GM18858 (cell line): ENCODE results near the gene TRIM42.

Experiments used
- ATAC-seq: cut with Tn5 transposase; IDR thresholded peaks from one replicate; pipeline ENCODE4 v1.9.1; 2021; ENCODE audit not compliant: unreplicated experiment

Gene TRIM42

DNA sequence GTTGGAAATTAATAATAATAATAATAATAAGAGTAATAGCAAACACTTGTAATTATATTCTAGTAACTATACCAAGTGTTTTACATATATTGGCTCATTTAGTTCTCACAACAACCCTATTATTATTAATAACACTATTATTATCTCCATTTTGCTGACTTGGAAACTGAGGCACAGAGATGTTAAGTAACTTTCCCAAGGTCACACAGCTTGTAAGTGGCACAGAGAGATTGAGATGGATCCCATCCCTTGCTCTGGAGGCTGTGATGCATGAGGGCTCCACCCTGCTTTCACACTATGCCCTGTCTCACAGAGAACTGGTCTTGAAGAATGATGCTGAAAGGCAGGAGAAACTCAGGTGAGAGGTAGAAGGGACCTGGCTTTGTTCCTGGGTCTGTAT is 31.9 kb downstream of the TRIM42 start:
- ATAC-seq = no peak

DNA sequence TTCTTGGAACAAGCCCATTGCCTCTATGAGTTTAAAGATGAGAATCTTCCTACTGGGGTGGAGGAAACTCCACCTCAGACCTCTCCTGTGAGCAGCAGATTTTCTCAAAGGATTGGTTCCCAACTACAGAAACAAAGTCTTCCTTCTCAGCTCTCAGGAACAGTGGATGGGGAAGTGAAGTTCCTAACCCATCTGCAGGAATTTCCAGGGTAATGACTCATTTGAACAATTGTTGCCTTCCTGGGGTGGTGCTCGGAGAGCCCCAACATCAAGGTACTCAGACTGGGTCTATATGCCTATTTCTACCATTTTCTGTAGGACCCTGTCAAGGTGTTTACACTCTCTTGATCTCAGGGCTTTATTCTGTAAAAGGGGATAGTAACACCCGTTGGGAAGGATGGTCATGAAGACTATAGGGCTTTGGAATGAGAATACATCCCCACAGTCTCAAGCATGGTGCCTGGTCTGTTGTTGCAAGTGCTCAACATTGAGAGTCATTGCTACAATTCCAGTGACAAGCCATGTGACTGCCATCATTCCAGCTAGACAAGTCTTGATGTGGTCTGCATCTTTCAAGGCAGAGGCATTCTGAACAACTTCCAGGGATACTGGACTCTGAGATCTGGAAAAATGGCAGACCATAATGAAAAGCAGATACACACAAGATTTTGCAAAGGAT is 33.0 kb downstream of the TRIM42 start:
- ATAC-seq = no peak

DNA sequence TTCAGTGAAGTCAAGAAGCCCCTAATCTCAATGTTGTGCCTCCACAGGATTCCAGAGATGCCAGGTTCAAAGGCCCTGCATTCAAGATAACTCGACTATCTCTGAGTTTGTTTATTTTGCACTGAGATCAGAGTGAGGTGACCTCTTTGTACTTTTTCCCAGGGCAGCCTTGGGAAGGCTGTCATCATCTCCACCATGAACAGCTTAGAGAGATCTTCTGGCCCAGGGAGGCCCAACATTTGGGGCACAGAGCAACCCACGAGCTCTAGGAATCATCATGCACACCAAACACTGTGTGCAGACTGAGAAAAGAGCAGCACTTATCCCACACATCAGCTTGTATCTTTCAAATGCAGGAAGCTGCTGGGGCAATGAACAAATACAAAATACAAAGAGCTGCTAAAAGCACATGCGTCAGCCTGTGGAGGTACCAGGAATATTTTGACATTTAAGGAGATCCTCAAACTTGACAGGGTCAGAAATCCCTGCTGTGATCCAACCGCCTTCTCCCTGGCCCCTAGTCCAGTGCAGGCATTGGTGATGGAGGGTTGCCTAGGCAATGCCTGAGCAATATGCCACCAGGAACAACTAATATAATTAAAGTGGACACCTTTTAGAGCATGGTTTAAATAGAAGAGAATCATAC is 33.6 kb downstream of the TRIM42 start:
- ATAC-seq = no peak

DNA sequence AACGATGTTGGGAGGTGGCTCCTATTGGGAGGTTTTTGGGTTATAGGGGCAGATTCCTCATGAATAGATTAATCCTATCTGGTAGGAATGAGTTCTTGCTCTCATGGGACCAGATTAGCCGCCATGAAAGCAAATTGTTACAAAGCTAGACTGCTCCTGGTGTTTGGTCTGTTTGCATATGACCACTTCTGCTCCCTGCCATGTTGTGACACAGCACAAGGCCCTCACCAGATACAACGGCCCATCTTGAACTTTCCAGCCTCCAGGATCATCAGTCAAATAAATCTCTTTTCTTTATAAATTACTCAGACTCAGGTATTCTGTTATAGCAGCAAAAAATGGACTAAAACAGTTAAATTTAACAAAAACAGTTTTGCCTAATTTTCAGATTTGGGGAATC is 34.4 kb downstream of the TRIM42 start:
- no peak for ATAC-seq

DNA sequence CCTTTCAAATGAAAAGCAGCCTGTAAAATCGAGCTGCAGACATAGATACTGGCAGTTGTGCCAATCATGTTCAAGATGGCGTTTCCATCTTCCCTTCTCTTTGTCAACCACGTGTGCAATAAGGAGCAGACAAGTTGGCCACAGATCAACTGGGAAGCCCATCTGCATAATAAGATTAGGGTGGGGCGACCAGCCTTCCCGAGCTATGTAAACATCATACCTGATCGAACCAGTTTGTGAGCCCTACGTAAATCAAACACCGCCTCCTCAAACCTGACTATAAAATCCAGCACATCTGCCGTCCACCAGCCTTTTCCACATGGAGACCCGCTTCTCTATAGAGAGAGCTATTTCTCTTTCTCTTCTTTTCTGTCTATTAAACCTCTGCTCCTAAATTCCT is 37.2 kb downstream of the TRIM42 start:
- no peak for ATAC-seq

DNA sequence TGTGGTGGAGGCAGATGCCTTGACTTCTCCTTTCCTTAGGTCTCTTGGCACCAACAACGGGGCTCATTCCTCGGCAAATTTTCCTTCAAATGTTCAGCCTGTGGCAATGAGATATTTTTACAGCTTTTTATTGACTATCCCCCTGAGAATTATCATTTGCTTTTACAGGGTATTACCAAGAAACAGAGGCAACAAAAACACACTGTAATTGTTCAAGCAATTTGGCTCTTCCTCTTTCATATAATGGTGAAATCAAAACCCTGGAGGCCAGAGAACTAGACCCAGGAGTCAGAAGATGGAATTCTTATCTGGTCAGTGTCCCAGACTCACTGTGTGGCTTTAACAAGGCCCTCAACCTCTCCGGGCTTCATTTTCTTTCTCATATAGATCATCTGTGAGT is 40.1 kb downstream of the TRIM42 start:
- no peak for ATAC-seq

DNA sequence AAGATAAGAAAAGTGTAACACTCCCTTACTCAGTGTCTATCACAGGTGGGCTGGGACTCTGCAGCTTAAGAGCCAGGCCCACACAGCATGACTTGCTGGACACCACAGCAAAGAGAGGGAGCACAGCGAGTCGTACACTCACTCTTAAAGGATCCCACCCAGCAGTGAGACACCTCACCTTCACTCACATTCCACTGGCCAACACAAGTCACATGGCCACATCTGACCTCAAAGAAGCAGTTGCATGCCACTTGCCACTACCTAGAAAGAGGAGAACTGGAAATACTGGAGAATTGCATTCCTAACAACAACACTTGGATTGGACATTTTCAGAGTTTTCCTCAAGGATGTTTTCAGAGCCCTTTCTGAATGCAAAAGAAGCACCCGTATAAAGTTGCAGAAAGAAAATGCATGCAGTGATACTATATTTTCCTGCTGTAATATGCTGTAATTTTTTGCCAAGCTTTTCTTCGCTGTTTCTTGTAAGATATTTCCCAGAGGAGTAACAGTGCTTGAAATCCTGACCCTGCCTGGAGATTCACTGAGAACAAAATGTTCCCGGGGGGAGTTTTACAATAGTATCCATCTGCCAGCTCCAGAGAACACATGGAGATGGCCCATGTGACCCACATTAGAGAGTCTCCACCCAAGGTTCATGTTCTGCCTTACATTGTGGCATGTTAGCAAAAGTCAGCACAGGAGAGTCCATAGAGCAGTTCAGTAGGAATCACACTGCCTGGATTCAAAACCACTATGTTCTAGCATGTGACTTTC is 42.2 kb downstream of the TRIM42 start:
- ATAC-seq = no peak

DNA sequence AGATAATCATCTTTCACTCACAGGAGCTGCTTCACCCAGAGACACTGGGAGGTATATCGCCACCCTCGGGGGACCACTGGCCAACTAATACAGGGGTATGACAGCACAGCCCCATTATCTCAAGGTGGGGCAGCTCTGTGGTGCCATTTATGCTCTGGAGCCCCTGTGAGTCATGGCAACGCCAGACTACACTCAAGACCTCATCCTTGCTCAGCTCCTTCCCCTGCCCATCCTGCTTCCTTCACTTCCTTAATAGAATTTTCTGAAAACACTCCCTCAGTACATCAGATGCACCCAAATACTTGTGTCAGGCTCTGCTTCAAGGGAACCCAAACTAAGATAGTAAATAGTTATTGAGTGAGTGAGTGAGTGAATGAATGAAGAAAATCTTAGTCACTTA is 45.7 kb downstream of the TRIM42 start:
- no peak for ATAC-seq

DNA sequence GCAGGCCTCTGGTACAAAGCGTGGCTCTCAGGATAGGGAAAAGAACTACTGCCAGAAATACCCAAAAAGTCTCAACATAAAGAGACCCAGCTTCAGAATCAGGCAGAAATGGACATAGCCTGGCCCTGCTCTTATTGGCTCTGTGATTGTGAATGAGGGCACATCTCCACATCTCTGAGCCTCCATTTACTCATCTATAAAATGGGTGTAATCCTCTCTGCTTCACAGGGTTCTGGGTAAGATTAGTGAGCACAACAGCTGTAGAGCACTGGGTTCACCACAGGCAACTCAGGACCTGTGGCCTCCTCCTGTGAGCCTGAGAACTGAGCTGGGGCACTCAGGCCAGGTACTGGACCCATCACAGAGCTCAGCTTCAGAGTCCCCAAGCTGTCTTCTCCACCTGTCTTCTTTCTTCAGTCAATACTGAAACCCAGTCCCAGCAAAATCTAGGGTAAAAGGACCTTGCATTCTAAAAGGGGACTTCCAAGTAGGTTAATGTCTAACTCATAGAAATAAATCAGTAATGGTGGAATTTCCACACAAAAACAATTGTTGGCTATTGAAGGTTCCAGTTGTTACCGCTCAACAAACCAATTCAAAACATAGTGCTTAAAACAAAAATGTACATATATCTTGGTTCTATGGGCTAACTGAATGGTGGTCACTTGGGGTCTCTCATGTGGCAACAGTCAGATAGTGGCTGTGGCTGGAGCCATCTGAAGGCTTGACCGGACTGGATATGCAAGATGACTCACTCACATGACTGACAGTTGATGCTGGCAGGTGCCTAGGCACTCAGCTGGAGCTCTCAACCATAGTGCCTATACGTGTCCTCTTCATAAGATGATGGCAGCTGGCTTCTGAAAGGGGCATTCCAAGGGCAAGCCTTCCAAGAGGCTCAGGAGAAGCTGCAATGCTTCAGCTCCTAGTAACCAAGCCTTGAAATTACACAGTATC is 47.3 kb downstream of the TRIM42 start:
- ATAC-seq = peak; percentile 70

DNA sequence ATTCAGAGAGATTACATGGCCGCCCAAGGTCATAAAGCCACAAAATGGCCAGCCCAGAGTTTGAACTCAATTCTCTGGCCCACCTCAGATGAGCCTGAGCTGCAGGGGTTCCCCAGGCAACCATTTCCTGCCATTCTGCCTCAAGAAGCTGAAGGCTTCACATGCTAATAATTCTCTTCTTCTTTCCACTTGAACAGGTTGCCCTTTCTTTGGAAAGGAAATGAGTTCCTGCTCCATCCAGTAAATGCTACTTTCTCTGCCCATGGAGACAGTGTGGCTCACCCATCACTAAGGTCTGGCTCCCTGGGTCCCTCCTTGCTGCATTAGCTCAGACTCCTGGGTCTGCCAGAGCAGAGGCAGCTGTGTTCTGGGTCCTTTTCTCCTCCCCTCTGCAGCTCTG is 48.2 kb downstream of the TRIM42 start:
- ATAC-seq = no peak

DNA sequence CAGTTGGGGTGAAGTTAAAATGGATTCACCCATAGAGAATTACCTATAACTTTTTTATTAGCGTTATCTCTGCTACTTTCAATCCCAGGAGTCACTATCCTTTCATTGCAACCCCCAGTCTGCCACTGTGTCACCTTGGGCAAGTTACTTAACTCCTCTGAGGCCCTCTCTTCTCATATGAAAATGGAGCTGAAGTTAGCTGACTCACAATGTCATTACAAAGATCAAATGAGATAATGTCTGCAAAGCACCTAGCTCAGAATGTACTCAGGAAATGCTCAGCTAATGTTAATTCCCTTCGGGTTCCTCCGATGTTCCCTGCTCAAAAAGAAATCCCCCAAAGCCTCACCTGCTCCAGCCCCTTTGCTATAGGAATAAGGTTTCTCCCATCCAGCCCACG is 50.0 kb downstream of the TRIM42 start:
- ATAC-seq = no peak

DNA sequence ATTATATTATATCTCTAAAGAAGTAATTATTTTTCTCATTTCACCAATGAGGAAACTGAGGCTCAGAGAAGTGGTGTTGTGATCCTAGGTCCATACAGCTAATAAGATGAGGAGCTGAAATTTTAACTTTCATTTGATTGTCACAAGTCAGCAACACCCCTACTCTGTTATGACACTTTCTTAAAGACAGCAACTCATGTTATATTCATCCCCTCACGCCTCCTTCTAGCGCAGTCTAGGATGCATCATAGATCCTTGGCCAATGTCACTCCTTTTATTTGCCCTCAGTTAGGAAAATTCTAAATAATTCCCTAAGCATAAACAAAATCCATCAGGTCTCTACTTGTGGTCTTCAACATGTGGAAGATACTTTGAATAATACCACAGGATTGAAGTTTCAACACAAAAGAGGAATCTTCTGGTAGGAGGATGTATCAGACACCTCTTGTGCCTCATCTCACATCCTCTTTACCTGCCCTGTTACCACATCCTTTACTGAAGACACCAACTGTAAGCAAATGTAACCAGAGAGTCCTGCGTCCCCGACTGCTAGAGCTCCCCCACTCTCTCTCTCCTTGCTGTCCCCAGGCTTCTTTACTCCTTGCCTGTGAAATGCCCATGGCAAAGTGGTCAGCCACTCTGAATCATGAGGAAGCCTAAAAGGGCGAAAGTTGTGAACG is 53.7 kb downstream of the TRIM42 start:
- ATAC-seq = no peak

DNA sequence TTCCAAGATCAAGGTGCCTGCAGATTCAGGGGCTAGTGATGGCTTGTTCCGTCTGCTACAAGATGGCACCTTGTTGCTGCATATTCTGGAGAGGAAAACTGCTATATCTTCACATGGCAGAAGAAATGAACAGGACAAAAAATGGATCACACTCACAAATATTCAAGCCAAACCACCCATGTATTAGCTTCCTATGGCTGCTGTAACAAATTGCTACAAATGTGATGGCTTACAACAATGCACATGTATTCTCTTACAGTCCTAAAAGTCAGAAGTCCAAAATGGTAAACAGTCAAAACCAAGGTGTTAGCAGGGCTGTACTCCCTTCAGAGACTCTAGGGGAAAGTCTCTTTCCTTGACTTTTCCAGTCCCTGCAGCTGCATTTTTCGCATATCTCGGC is 55.8 kb downstream of the TRIM42 start:
- no peak for ATAC-seq

DNA sequence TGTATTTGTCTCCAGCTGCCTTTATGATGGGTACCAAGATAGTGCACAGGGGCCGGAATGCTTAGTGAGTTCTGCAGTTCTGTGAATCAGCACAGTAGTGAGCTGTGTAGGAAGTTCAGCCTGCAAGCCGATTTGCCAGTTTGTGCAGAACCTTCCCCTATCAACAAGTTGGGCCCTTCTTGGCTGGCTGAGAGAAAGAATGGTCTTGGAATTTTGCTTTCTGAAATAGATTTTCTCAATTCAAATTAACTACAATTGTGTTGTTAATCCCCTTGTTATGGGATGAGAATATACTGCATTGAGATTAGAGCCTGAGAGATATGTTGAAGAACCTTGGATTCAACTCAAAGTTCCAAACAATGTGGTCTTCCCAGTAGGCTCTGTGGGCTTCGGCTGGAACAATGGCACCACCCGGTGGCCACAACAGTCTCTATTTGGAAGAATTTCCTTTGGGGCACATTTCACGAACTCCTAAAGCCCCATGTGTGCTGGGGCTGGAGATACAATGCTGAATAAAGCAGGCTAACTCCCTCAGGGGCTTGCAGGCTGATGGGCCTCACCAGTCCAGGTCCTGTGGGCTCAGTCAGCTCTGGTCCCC is 59.1 kb downstream of the TRIM42 start:
- ATAC-seq = no peak

DNA sequence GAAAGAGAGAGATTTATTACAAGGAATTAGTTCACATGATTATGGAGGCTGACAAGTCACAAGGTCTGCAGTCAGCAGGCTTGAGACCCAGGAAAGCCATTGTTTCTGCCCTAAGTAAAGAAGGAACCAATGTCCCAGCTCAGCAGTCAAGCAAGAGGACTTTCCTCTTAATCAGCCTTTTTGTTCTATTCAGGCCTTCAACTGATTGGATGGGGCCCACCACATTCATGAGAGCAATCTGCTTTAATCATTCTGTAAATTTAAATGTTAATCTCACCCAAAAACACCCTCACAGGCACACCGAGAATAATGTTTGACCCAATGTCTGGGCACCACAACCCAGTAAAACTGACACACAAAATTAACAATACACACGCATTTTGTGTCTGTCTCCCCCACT is 64.3 kb downstream of the TRIM42 start:
- ATAC-seq = no peak

DNA sequence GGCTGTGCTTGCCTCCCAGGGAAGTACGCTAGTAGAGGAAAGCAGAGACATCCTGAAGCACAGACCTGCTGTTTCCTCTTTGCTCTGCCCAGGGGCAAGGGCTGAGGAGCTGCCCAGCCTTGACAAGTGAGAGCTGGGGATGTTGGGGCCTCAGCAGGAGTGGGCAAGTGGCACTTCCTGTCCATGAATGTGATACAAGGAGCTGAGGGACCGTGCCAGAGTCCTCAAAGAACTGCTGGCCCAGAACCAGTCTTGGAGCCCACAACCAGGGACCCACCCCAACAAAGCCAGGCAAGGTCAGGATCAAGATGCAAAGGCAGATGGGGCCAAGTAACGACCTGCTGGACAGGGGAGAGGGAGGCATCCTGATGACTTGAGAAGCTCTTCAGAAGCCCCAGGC is 70.3 kb downstream of the TRIM42 start:
- no peak for ATAC-seq

DNA sequence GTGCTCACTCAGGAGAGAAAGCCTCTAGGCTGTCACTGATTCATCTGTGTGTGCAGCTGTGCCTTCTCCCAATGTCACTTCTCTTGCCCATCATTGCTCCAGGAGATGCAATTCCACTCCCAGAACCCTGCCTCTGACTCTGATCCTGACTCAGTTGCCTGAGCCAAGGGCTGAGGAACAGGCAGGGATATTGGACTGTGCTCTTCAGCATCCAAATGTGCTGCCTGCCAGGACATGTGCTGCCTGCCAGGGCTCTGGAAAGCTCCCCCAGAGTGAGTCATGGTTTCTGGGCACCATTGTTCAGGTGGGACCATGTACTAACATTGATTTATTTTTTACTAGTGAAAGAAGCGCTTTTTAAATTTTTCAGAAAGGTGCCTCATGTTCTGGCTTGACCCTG is 71.0 kb downstream of the TRIM42 start:
- ATAC-seq = no peak
